Fibroblast of the aortic adventitia (primary cell): ENCODE measurements around the gene ENO2. TPM values are rescaled to one million over a fixed set of nuclear protein-coding genes. Genes with fewer than 3 reads are reported as not detected.

Experiments used
- DNase-seq: peaks from one replicate; pipeline ENCODE4 v3.0.0-alpha.2; 2010; ENCODE audit warnings: low read depth
- H3K4me3 ChIP-seq: 2 replicates; pipeline ENCODE4 v1.5.1; 2011; ENCODE audit warnings: low read depth, mild to moderate bottlenecking, control low read depth, low read length, moderate library complexity
- total RNA-seq: library from RNA; depleted of rRNA; stranded (reverse); fragments of >200 nt; gene quantifications from 2 replicates; pipeline ENCODE4 v1.2.3, GENCODE V29; 2012; ENCODE audit warnings: low replicate concordance
- TF ChIP-seq, protein P1 (sequence below): IDR thresholded peaks from 2 replicates; pipeline ENCODE4 v1.5.1; 2011; ENCODE audit warnings: mild to moderate bottlenecking, low read length, control low read depth, inconsistent platforms; ENCODE audit not compliant: insufficient read depth

The ENO2 gene
- total RNA-seq, 1 donor = 12.7 TPM

DNA sequence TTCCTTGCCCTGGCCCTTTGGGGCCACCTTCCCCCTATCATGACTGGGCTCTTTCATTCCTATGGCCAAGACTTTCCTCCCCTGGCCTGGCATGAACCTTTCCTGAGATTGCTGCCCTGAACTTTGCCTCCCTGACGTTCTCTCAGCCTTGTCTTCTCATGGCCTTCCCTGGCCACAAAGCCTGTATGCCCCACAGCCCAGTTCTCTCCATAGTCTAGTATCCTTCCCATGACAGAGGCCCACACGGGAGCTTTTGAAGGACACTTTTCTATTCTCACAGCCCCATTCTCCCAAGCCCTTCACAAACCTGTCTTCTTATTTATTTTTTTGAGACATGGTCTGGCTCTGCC is 24.8 kb downstream of the ENO2 start:
- TF ChIP-seq, protein P1, sequence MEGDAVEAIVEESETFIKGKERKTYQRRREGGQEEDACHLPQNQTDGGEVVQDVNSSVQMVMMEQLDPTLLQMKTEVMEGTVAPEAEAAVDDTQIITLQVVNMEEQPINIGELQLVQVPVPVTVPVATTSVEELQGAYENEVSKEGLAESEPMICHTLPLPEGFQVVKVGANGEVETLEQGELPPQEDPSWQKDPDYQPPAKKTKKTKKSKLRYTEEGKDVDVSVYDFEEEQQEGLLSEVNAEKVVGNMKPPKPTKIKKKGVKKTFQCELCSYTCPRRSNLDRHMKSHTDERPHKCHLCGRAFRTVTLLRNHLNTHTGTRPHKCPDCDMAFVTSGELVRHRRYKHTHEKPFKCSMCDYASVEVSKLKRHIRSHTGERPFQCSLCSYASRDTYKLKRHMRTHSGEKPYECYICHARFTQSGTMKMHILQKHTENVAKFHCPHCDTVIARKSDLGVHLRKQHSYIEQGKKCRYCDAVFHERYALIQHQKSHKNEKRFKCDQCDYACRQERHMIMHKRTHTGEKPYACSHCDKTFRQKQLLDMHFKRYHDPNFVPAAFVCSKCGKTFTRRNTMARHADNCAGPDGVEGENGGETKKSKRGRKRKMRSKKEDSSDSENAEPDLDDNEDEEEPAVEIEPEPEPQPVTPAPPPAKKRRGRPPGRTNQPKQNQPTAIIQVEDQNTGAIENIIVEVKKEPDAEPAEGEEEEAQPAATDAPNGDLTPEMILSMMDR = no peak
- H3K4me3 ChIP-seq = no peak overlapping the region
- no peak for DNase-seq

DNA sequence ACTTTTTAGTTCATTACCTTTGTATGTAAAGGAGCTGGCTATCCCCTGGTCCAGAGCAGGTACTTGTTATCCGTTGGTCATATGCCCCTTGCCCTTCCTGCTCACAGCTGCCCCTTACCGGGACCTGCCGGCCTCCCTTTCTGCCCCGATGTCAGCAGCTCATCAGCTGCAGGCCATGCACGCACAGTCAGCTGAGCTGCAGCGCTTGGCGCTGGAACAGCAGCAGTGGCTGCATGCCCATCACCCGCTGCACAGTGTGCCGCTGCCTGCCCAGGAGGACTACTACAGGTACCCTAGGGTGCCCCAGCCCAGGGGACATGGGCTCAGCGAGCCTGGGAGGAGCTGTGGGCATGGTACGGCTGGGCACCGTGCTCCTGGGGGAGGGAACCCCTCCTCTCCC is 26.9 kb downstream of the ENO2 start:
- no peak overlapping the region for H3K4me3 ChIP-seq
- TF ChIP-seq, protein P1 = no peak
- no peak for DNase-seq

DNA sequence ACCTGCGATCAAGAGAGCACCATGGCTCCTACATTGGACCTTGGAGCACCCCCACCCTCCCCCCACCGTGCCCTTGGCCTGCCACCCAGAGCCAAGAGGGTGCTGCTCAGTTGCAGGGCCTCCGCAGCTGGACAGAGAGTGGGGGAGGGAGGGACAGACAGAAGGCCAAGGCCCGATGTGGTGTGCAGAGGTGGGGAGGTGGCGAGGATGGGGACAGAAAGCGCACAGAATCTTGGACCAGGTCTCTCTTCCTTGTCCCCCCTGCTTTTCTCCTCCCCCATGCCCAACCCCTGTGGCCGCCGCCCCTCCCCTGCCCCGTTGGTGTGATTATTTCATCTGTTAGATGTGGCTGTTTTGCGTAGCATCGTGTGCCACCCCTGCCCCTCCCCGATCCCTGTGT is 27.4 kb downstream of the ENO2 start:
- TF ChIP-seq, protein P1 = no peak
- DNase-seq = no peak

DNA sequence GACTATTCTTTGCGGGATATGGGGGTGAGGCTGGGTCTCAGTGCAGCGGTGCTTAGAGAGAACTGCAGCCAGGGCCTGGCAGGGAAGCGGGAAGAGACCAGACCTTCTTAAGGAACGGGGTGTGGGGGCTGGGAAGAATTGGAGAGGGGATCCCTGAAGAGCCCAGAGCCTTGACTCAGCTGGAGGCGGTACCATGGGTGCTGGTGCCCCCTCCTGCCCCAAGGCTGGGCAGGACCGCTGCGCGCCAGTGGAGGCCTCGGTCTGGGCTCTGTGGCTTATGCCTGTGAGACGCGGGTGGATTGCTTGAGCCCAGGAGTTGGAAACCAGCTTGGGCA is 27.9 kb downstream of the ENO2 start:
- TF ChIP-seq, protein P1 = no peak
- DNase-seq = no peak
- no peak overlapping the region for H3K4me3 ChIP-seq

More for the DNA sequence above, 27.4 kb downstream of the ENO2 start:
- no peak overlapping the region for H3K4me3 ChIP-seq

DNA sequence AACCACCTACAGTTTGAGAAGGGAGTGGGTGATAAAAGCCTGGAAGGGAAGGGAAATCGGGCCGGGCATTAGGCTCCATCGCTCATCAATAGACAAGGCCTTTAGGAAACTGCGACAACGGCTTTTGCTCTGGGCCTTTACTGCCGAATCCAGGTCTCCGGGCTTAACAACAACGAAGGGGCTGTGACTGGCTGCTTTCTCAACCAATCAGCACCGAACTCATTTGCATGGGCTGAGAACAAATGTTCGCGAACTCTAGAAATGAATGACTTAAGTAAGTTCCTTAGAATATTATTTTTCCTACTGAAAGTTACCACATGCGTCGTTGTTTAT is 29.0 kb downstream of the ENO2 start:
- peak; percentile 96 for DNase-seq
- H3K4me3 ChIP-seq = peak overlapping the region; percentile 84
- TF ChIP-seq, protein P1 = no peak

DNA sequence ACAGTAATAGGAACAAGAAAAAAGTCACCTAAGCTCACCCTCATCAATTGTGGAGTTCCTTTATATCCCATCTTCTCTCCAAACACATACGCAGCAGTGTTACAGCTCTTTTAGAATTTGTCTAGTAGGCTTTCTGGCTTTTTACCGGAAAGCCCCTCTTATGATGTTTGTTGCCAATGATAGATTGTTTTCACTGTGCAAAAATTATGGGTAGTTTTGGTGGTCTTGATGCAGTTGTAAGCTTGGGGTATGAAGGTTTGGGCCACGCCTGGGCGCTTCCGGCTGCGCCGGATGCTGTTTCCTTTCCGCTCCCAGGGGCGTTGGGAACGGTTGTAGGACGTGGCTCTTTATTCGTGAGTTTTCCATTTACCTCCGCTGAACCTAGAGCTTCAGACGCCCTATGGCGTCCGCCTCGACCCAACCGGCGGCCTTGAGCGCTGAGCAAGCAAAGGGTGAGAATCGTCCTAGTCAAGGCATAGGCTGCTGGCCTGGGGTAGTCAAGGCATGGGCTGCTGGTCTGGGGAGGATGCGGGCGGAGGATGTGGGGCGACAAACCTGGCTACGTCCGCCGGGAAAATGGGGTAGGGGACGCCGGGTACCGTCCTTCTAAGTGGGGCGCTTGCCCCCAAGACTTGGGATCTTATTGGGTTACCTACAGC is 29.5 kb downstream of the ENO2 start, which contains the start of the genes C12orf57 and RNU7-1:
C12orf57 (plus strand) TSS at position 301 of the 659 bp plus-strand sequence; CDS start at position 401, 100 bp downstream.
RNU7-1 (plus strand) TSS at position 95 of the 659 bp plus-strand sequence.
- DNase-seq = no peak
- peak within 1 kb of the TSS; percentile 84 for H3K4me3 ChIP-seq
- TF ChIP-seq, protein P1 = no peak
